GM19452 (cell line): ENCODE data around the gene LRP1.

Source experiments
- ATAC-seq: cut with Tn5 transposase; IDR thresholded peaks from one replicate; pipeline ENCODE4 v1.9.1; 2021; ENCODE audit not compliant: unreplicated experiment

The LRP1 gene

GRCh38 chr12:57170927-57171326 is 42.6 kb downstream of the LRP1 start:
- no peak for ATAC-seq

GRCh38 chr12:57171668-57172067 is 43.4 kb downstream of the LRP1 start:
- ATAC-seq: no peak

- no peak for ATAC-seq
Observed at GRCh38 chr12:57173089-57173488, 44.8 kb downstream of the LRP1 start.

GRCh38 chr12:57173683-57174082 is 45.4 kb downstream of the LRP1 start:
- ATAC-seq: no peak

- no peak for ATAC-seq
Observed at GRCh38 chr12:57175428-57176138, 47.3 kb downstream of the LRP1 start.

GRCh38 chr12:57176139-57176477 is 47.8 kb downstream of the LRP1 start:
- no peak for ATAC-seq

- no peak for ATAC-seq
Observed at GRCh38 chr12:57176846-57177245, 48.6 kb downstream of the LRP1 start.

- ATAC-seq: no peak
Observed at GRCh38 chr12:57177354-57177753, 49.1 kb downstream of the LRP1 start.

- no peak for ATAC-seq
Observed at GRCh38 chr12:57178213-57178612, 49.9 kb downstream of the LRP1 start.

GRCh38 chr12:57179331-57180086 is 51.2 kb downstream of the LRP1 start:
- no peak for ATAC-seq

- no peak for ATAC-seq
Observed at GRCh38 chr12:57180321-57180989, 52.2 kb downstream of the LRP1 start.

GRCh38 chr12:57181072-57181471 is 52.8 kb downstream of the LRP1 start:
- no peak for ATAC-seq

GRCh38 chr12:57181561-57182155 is 53.4 kb downstream of the LRP1 start:
- no peak for ATAC-seq

GRCh38 chr12:57182918-57183575 is 54.8 kb downstream of the LRP1 start:
- ATAC-seq: peak; percentile 87

GRCh38 chr12:57183939-57184725 is 55.8 kb downstream of the LRP1 start:
- ATAC-seq: no peak

- no peak for ATAC-seq
Observed at GRCh38 chr12:57185403-57185802, 57.1 kb downstream of the LRP1 start.

GRCh38 chr12:57185906-57186508 is 57.7 kb downstream of the LRP1 start:
- no peak for ATAC-seq

- ATAC-seq: no peak
Observed at GRCh38 chr12:57187222-57188089, 59.2 kb downstream of the LRP1 start.

- ATAC-seq: no peak
Observed at GRCh38 chr12:57188090-57188425, 59.8 kb downstream of the LRP1 start.
